ENCODE data around the gene GALNT2.

GALNT2 gene

DNA sequence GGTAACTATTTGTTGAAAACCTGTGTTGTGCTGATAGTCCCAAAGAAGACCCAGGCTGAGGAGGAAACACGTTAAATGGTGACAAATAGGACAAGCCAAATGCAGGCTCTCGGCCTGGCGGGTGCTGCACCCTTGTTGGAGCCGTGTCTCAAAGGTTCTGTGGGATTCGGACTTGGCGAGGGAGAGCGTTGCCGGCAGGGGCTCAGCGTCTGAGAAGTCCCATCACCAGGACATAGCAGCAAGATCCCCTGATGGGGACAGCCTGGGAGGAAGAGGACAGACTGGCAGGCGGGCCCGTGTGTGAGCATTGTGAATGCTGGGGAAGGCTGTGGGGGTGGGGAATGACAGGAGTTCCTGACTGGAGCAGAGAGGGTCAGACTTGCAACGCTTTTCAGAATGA lies 216.6 kb downstream of the GALNT2 start:
- no peak for TF ChIP-seq POLR2AphosphoS5 (IDR thresholded peaks at IDR 0.05; ENCODE audit: low read depth, low read length)
- no peak for TF ChIP-seq TAF1 (IDR thresholded peaks at IDR 0.05; ENCODE audit: borderline replicate concordance, insufficient read depth, low read length)
- TF ChIP-seq SIN3A (IDR thresholded peaks at IDR 0.05; ENCODE audit: borderline replicate concordance, insufficient read depth, low read length), result no peak
- TF ChIP-seq, protein P1, sequence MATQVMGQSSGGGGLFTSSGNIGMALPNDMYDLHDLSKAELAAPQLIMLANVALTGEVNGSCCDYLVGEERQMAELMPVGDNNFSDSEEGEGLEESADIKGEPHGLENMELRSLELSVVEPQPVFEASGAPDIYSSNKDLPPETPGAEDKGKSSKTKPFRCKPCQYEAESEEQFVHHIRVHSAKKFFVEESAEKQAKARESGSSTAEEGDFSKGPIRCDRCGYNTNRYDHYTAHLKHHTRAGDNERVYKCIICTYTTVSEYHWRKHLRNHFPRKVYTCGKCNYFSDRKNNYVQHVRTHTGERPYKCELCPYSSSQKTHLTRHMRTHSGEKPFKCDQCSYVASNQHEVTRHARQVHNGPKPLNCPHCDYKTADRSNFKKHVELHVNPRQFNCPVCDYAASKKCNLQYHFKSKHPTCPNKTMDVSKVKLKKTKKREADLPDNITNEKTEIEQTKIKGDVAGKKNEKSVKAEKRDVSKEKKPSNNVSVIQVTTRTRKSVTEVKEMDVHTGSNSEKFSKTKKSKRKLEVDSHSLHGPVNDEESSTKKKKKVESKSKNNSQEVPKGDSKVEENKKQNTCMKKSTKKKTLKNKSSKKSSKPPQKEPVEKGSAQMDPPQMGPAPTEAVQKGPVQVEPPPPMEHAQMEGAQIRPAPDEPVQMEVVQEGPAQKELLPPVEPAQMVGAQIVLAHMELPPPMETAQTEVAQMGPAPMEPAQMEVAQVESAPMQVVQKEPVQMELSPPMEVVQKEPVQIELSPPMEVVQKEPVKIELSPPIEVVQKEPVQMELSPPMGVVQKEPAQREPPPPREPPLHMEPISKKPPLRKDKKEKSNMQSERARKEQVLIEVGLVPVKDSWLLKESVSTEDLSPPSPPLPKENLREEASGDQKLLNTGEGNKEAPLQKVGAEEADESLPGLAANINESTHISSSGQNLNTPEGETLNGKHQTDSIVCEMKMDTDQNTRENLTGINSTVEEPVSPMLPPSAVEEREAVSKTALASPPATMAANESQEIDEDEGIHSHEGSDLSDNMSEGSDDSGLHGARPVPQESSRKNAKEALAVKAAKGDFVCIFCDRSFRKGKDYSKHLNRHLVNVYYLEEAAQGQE (IDR thresholded peaks at IDR 0.05; ENCODE audit: insufficient read depth in 1 of 2, low read depth in 2 of 2, low read length in 2 of 2), result no peak
- TF ChIP-seq FOXP2 (optimal IDR thresholded peaks at IDR 0.05; ENCODE audit: borderline replicate concordance, extremely low read depth, extremely low read length, insufficient read depth), result no peak

DNA sequence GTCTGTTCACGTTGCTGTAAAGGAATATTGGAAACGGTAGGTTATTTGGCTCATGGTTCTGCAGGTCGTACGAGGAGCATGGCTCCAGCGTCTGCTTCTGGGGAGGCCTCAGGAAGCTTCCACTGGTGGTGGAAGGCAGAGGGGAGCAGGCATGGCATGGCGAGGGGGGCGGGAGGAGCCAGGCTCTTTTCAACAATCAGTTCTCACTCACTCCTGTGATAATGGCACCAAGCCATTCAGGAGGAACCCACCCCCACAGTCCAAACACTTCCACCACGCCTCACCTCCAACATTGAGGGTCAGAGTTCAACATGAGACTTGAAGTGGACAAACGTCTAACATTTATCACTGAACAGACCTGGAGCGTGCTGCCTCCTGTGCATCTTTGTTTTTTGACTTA lies 217.9 kb downstream of the GALNT2 start:
- TF ChIP-seq TAF1 (IDR thresholded peaks at IDR 0.05; ENCODE audit: borderline replicate concordance, insufficient read depth, low read length), result no peak

DNA sequence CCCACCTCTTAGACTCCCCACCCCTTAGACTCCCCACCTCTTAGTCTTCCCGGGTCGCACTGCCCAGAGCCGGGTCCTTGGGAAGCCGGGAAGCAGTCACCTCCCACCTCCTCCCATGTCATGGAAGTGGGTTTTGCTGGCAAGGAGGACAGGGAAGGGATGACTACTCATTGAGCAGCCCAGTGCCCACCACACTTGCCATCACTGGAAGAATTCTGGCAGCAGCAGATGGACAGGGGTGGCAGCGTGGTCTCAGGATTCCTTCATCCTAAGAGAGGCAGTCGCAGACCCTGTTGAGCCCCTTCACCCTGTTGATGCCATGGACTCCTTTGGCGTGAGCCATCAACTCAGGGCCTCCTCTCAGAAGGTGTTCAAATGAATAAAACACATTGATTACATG lies 218.3 kb downstream of the GALNT2 start:
- TF ChIP-seq, protein P1 (IDR thresholded peaks at IDR 0.05; ENCODE audit: insufficient read depth in 1 of 2, low read depth in 2 of 2, low read length in 2 of 2), result no peak
- no peak for TF ChIP-seq TAF1 (IDR thresholded peaks at IDR 0.05; ENCODE audit: borderline replicate concordance, insufficient read depth, low read length)
- TF ChIP-seq SIN3A (IDR thresholded peaks at IDR 0.05; ENCODE audit: borderline replicate concordance, insufficient read depth, low read length), result no peak
- TF ChIP-seq POLR2AphosphoS5 (IDR thresholded peaks at IDR 0.05; ENCODE audit: low read depth, low read length), result no peak
- TF ChIP-seq FOXP2 (optimal IDR thresholded peaks at IDR 0.05; ENCODE audit: borderline replicate concordance, extremely low read depth, extremely low read length, insufficient read depth), result no peak

DNA sequence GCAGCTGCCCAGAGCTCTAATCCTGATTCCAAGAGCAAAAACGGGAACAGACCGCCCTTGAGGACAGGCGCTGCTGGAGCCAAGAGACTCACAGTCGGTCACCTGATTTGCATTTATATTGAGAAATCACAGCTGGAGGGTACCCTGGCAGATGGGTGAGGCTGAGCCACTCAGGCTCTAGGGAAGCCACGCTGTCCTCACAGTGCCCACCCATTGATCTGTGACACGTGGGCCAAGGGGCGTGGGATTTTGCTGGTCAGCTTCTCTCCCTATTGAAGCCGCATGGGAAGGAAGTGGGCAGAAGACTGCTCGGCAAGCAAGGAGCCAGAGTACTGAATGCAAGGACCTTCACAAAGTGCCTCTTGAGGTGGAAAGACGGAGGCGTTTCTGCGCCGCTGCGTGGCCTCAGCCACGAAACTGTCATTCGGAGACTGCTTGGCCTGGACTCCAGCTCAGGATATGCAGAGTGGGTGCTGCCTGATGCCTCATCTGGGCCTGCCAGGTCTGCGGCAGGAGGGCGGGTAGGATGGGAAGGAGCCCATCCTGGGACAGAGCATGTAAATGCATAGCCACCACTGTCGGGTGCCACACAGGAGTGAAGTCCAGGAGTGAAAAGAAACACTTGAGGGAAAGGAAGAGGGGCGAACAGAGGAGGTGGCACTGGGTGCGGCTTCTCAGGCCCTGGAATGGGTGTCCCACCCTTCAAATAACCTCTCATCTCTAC lies 219.3 kb downstream of the GALNT2 start:
- TF ChIP-seq, protein P1 (IDR thresholded peaks at IDR 0.05; ENCODE audit: insufficient read depth in 1 of 2, low read depth in 2 of 2, low read length in 2 of 2), result no peak
- TF ChIP-seq SIN3A (IDR thresholded peaks at IDR 0.05; ENCODE audit: borderline replicate concordance, insufficient read depth, low read length) (no peak), FOXP2 (optimal IDR thresholded peaks at IDR 0.05; ENCODE audit: borderline replicate concordance, extremely low read depth, extremely low read length, insufficient read depth) (no peak), TAF1 (IDR thresholded peaks at IDR 0.05; ENCODE audit: borderline replicate concordance, insufficient read depth, low read length) (no peak), POLR2AphosphoS5 (IDR thresholded peaks at IDR 0.05; ENCODE audit: low read depth, low read length) (no peak)

- TF ChIP-seq TAF1 (IDR thresholded peaks at IDR 0.05; ENCODE audit: borderline replicate concordance, insufficient read depth, low read length) (no peak), SIN3A (IDR thresholded peaks at IDR 0.05; ENCODE audit: borderline replicate concordance, insufficient read depth, low read length) (no peak), FOXP2 (optimal IDR thresholded peaks at IDR 0.05; ENCODE audit: borderline replicate concordance, extremely low read depth, extremely low read length, insufficient read depth) (no peak), POLR2AphosphoS5 (IDR thresholded peaks at IDR 0.05; ENCODE audit: low read depth, low read length) (no peak)
- TF ChIP-seq, protein P1 (IDR thresholded peaks at IDR 0.05; ENCODE audit: insufficient read depth in 1 of 2, low read depth in 2 of 2, low read length in 2 of 2), result no peak
Observed at GRCh38 chr1:230286890-230287269, 219.8 kb downstream of the GALNT2 start.
